A549 (cell line): ENCODE data around the gene RNU5D-1.

Source experiments
- CTCF ChIP-seq: fragments of >200 bp; sonication (Bioruptor Twin); formaldehyde crosslinking; IDR thresholded peaks from 3 replicates; pipeline ENCODE4 v1.5.1; 2016
- HOXA7 ChIP-seq: fragments of 250-450 bp; sonication (Bioruptor Pico); IDR thresholded peaks from 2 replicates; pipeline ENCODE4 v1.5.0; 2020; ENCODE audit warnings: mild to moderate bottlenecking, moderate library complexity
- NR3C1 ChIP-seq: fragments of >200 bp; sonication (Bioruptor Twin); formaldehyde crosslinking; IDR thresholded peaks from 3 replicates; pipeline ENCODE4 v1.6.1; 2017
- RARB ChIP-seq: fragments of 250-450 bp; sonication (Bioruptor Pico); IDR thresholded peaks from 2 replicates; pipeline ENCODE4 v1.8.0; 2021; ENCODE audit warnings: mild to moderate bottlenecking, moderate library complexity
- RCOR1 ChIP-seq: fragments of 150-350 bp; IDR thresholded peaks from 2 replicates; pipeline ENCODE4 v1.6.1; 2014; ENCODE audit warnings: antibody characterized with exemption, low read length, low read depth
- SMC3 ChIP-seq: fragments of >200 bp; sonication (Bioruptor Twin); formaldehyde crosslinking; IDR thresholded peaks from 3 replicates; pipeline ENCODE4 v1.6.1; 2018; ENCODE audit warnings: inconsistent platforms
- TF ChIP-seq, protein P1 (sequence below): IDR thresholded peaks from 2 replicates; pipeline ENCODE4 v1.6.1; 2012

GRCh38 chr1:44705938-44706337, 25.0 kb downstream of the RNU5D-1 start:
- no peak for TF ChIP-seq CTCF
- no peak for TF ChIP-seq SMC3
- TF ChIP-seq, protein P1, sequence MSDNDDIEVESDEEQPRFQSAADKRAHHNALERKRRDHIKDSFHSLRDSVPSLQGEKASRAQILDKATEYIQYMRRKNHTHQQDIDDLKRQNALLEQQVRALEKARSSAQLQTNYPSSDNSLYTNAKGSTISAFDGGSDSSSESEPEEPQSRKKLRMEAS = no peak
- no peak for TF ChIP-seq RARB
- no peak for TF ChIP-seq HOXA7 (CRISPR knock-in tag)
- no peak for TF ChIP-seq NR3C1
- no peak for TF ChIP-seq RCOR1
